Coronary artery (tissue), 2 donors: ENCODE results near the gene GAMT.

Experiments used
- DNase-seq: peaks from one replicate; pipeline ENCODE4 v3.0.0-alpha.2; 2017; ENCODE audit warnings: low spot score
- H3K27ac ChIP-seq, 2 donors: fragments of 200-600 bp; sonication (generic); one replicate each; pipeline ENCODE4 v1.5.1; 2016 to 2019
- H3K4me3 ChIP-seq: fragments of 200-600 bp; sonication (generic); 2 replicates; pipeline ENCODE4 v1.5.1; 2016; ENCODE audit warnings: mild to moderate bottlenecking, moderate library complexity
- TF ChIP-seq, protein P1 (sequence below): fragments of 200-600 bp; sonication (generic); IDR thresholded peaks from one replicate; pipeline ENCODE4 v1.5.1; 2019; ENCODE audit warnings: antibody characterized with exemption

The GAMT gene

DNA sequence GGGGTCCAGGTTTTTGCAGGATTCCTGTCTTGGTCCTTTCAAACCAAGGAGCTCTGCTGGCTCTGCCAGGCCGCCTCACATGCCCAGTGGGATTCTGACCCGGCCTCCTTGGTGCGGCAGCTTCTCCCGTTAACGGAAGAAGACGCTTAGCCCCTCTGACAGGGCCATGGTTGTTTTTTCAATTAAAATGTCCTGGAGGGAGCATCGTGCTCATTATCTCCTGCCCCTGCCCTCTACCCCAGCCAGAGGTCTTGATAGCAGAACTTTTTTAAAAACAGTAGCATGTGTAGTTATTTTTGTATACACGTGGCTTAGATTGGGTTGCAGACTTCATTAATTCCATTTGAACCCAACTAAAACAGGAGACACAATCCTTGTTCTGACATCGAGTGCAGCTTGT lies 25.4 kb upstream of the GAMT start:
- TF ChIP-seq, protein P1, sequence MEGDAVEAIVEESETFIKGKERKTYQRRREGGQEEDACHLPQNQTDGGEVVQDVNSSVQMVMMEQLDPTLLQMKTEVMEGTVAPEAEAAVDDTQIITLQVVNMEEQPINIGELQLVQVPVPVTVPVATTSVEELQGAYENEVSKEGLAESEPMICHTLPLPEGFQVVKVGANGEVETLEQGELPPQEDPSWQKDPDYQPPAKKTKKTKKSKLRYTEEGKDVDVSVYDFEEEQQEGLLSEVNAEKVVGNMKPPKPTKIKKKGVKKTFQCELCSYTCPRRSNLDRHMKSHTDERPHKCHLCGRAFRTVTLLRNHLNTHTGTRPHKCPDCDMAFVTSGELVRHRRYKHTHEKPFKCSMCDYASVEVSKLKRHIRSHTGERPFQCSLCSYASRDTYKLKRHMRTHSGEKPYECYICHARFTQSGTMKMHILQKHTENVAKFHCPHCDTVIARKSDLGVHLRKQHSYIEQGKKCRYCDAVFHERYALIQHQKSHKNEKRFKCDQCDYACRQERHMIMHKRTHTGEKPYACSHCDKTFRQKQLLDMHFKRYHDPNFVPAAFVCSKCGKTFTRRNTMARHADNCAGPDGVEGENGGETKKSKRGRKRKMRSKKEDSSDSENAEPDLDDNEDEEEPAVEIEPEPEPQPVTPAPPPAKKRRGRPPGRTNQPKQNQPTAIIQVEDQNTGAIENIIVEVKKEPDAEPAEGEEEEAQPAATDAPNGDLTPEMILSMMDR, result no peak
- no peak for DNase-seq

GRCh38 chr19:1425902-1426301 lies 24.6 kb upstream of the GAMT start:
- no peak overlapping the region for H3K27ac ChIP-seq
- H3K4me3 ChIP-seq, result no peak overlapping the region
- TF ChIP-seq, protein P1, result no peak
- DNase-seq, result no peak

More for the DNA sequence above, 25.4 kb upstream of the GAMT start:
- Histone ChIP-seq H3K27ac (no peak overlapping the region), H3K4me3 (no peak overlapping the region)

GRCh38 chr19:1425102-1425837 lies 23.9 kb upstream of the GAMT start:
- no peak for DNase-seq

GRCh38 chr19:1424192-1424955 lies 23.0 kb upstream of the GAMT start:
- Histone ChIP-seq H3K27ac (no peak overlapping the region), H3K4me3 (no peak overlapping the region)
- TF ChIP-seq, protein P1, result no peak
- no peak for DNase-seq

More at GRCh38 chr19:1425102-1425837, 23.9 kb upstream of the GAMT start:
- H3K4me3 ChIP-seq, result no peak overlapping the region
- TF ChIP-seq, protein P1, result no peak
- H3K27ac ChIP-seq, result no peak overlapping the region

DNA sequence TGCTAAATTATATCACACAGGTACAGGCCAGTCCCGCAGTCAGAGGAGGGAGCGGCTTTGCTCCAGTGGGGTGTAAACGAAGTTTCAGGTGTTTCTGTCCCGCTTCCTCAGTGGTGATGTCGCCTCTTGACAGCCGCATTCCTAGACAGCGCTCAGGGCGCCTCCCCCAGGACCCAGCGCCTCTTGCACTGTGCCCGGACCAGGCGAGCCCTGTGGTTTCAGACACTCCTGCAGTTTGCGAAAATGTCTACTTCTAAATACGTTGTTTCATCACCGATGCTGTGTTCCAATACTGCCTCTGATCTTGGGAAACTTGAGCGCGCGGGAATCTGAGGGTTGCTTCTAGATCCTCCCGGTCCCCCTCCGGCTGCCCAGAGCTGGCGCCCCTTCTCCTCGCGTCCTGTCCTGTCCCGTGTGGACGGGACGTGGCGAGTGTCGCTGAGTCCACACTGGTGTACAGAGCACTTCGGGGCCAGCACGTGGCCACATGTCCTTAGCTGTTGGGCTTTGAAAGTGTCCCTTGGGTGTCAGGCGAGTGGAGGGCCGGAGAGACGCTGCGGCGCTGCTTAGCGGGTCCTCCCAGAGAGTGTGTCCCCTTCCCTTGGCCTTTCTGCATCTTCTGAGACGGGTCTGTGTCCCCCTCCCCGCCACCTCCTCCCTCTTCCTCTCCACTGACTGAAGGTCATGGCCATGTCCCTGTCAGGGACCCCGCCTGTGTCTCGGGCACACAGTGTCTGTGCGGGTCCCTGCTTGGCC lies 22.3 kb upstream of the GAMT start:
- H3K4me3 ChIP-seq, result no peak overlapping the region
- TF ChIP-seq, protein P1, result no peak
- DNase-seq, result no peak
- H3K27ac ChIP-seq, result no peak overlapping the region

DNA sequence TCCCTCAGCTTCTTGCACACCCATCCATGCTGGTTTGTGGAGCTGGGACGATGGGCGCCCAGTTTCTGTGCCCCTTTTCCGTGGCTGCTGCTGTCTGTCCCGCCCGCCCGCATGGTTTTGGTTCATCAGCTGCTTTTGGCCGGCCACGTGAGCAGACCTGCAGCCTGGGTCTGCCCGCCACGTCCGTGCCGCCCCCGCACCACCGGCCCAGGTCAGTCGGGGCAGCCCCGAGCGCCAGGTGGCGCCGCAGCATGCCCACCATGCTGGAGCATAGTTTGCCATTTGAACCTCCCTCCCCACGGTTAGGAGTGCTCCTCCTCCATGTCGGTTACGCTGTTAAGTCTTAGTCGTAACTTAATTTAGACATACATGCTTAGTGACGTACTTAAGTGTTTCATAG lies 21.6 kb upstream of the GAMT start:
- DNase-seq, result no peak
- H3K27ac ChIP-seq, result no peak overlapping the region
- TF ChIP-seq, protein P1, result no peak
- no peak overlapping the region for H3K4me3 ChIP-seq
